Measurements from ENCODE around the gene SEMA3A. TPM values are rescaled to one million over a fixed set of nuclear protein-coding genes. Genes with fewer than 3 reads are reported as not detected.

SEMA3A gene
- total RNA-seq, 1 experiment from 2014 or later, result 32.2 TPM

DNA sequence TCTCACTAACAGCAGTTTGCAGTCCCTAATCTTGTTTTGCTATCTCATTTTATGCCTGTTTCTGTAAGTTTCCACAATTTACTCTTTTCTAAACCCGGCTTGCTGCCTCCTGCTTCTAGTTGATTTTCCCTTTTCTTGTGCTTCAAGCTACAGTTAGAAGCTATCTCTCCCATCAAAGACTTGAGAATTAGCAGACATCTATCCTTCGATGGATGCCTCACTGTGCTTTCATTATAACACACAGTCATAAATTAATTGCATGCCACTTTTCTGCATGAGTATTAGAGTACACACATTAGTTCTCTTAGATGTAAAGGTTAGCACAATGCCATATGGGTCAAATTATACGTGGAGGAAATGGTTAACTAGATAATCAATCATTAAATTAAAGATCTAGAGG, 48.7 kb downstream of the SEMA3A start (continued):
- TF ChIP-seq, protein P1, sequence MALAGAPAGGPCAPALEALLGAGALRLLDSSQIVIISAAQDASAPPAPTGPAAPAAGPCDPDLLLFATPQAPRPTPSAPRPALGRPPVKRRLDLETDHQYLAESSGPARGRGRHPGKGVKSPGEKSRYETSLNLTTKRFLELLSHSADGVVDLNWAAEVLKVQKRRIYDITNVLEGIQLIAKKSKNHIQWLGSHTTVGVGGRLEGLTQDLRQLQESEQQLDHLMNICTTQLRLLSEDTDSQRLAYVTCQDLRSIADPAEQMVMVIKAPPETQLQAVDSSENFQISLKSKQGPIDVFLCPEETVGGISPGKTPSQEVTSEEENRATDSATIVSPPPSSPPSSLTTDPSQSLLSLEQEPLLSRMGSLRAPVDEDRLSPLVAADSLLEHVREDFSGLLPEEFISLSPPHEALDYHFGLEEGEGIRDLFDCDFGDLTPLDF (CRISPR knock-in tag; IDR thresholded peaks at IDR 0.05), result no peak
- no peak for TF ChIP-seq ZNF232 (CRISPR knock-in tag; IDR thresholded peaks at IDR 0.05)

DNA sequence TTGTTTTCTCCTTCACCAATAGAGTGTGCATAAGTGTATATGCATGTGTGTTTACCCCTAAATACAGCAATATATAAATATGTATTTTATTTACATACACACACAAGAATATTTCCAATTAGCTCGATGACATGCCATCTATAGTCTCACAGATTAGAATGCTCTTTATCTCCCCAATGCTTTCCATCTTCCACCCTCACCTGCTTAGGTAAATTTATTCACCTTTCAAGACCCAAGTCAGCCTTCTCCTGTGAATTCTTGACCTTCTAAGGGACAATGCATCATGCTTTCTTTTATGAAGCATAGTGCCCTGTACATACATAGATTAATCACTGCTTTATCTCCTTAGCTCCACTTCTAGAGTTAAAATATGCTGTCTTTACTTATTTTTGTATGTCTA, 49.7 kb downstream of the SEMA3A start:
- Mint-ChIP-seq H3K27ac (peak overlapping the region; percentile 95), H3K27me3 (ENCODE audit: low read depth) (no peaks in the 10 kb centered on the region), H3K9me3 (peaks cover 4% of the 10 kb centered on the region), H3K4me3 (peak overlapping the region; percentile 48), H3K36me3 (peaks cover 7% of the 10 kb centered on the region), H3K4me1 (peaks cover 78% of the 10 kb centered on the region)
- ChIA-PET CTCF (no interaction called here), POLR2A (interaction anchor here (0.6 kb wide), 1 partner anchor 9 kb away, joined by 3 read pairs; no protein-coding TSS in a partner anchor)
- ATAC-seq (peak; percentile 68), DNase-seq (ENCODE audit: low spot score) (no peak)
- no peak for TF ChIP-seq GTF2I (CRISPR knock-in tag; conservative IDR thresholded peaks at IDR 0.05)
- TF ChIP-seq, protein P2, sequence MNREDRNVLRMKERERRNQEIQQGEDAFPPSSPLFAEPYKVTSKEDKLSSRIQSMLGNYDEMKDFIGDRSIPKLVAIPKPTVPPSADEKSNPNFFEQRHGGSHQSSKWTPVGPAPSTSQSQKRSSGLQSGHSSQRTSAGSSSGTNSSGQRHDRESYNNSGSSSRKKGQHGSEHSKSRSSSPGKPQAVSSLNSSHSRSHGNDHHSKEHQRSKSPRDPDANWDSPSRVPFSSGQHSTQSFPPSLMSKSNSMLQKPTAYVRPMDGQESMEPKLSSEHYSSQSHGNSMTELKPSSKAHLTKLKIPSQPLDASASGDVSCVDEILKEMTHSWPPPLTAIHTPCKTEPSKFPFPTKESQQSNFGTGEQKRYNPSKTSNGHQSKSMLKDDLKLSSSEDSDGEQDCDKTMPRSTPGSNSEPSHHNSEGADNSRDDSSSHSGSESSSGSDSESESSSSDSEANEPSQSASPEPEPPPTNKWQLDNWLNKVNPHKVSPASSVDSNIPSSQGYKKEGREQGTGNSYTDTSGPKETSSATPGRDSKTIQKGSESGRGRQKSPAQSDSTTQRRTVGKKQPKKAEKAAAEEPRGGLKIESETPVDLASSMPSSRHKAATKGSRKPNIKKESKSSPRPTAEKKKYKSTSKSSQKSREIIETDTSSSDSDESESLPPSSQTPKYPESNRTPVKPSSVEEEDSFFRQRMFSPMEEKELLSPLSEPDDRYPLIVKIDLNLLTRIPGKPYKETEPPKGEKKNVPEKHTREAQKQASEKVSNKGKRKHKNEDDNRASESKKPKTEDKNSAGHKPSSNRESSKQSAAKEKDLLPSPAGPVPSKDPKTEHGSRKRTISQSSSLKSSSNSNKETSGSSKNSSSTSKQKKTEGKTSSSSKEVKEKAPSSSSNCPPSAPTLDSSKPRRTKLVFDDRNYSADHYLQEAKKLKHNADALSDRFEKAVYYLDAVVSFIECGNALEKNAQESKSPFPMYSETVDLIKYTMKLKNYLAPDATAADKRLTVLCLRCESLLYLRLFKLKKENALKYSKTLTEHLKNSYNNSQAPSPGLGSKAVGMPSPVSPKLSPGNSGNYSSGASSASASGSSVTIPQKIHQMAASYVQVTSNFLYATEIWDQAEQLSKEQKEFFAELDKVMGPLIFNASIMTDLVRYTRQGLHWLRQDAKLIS (CRISPR knock-in tag; IDR thresholded peaks at IDR 0.05; ENCODE audit: borderline replicate concordance), result no peak
- TF ChIP-seq IRF2 (CRISPR knock-in tag; IDR thresholded peaks at IDR 0.05; ENCODE audit: borderline replicate concordance, low read depth), result no peak
- no peak for TF ChIP-seq MXD4 (CRISPR knock-in tag; IDR thresholded peaks at IDR 0.05; ENCODE audit: borderline replicate concordance)
- TF ChIP-seq ZNF317 (CRISPR knock-in tag; IDR thresholded peaks at IDR 0.05; ENCODE audit: borderline replicate concordance, low read depth), result no peak
- no peak for TF ChIP-seq ATF1 (CRISPR knock-in tag; IDR thresholded peaks at IDR 0.05)
- TF ChIP-seq, protein P3, sequence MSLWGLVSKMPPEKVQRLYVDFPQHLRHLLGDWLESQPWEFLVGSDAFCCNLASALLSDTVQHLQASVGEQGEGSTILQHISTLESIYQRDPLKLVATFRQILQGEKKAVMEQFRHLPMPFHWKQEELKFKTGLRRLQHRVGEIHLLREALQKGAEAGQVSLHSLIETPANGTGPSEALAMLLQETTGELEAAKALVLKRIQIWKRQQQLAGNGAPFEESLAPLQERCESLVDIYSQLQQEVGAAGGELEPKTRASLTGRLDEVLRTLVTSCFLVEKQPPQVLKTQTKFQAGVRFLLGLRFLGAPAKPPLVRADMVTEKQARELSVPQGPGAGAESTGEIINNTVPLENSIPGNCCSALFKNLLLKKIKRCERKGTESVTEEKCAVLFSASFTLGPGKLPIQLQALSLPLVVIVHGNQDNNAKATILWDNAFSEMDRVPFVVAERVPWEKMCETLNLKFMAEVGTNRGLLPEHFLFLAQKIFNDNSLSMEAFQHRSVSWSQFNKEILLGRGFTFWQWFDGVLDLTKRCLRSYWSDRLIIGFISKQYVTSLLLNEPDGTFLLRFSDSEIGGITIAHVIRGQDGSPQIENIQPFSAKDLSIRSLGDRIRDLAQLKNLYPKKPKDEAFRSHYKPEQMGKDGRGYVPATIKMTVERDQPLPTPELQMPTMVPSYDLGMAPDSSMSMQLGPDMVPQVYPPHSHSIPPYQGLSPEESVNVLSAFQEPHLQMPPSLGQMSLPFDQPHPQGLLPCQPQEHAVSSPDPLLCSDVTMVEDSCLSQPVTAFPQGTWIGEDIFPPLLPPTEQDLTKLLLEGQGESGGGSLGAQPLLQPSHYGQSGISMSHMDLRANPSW (CRISPR knock-in tag; conservative IDR thresholded peaks at IDR 0.05; ENCODE audit: low read depth), result no peak
- TF ChIP-seq OVOL2 (CRISPR knock-in tag; IDR thresholded peaks at IDR 0.05; ENCODE audit: borderline replicate concordance), result no peak
- TF ChIP-seq, protein P4, sequence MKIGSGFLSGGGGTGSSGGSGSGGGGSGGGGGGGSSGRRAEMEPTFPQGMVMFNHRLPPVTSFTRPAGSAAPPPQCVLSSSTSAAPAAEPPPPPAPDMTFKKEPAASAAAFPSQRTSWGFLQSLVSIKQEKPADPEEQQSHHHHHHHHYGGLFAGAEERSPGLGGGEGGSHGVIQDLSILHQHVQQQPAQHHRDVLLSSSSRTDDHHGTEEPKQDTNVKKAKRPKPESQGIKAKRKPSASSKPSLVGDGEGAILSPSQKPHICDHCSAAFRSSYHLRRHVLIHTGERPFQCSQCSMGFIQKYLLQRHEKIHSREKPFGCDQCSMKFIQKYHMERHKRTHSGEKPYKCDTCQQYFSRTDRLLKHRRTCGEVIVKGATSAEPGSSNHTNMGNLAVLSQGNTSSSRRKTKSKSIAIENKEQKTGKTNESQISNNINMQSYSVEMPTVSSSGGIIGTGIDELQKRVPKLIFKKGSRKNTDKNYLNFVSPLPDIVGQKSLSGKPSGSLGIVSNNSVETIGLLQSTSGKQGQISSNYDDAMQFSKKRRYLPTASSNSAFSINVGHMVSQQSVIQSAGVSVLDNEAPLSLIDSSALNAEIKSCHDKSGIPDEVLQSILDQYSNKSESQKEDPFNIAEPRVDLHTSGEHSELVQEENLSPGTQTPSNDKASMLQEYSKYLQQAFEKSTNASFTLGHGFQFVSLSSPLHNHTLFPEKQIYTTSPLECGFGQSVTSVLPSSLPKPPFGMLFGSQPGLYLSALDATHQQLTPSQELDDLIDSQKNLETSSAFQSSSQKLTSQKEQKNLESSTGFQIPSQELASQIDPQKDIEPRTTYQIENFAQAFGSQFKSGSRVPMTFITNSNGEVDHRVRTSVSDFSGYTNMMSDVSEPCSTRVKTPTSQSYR (CRISPR knock-in tag; IDR thresholded peaks at IDR 0.05), result no peak
- TF ChIP-seq, protein P5, sequence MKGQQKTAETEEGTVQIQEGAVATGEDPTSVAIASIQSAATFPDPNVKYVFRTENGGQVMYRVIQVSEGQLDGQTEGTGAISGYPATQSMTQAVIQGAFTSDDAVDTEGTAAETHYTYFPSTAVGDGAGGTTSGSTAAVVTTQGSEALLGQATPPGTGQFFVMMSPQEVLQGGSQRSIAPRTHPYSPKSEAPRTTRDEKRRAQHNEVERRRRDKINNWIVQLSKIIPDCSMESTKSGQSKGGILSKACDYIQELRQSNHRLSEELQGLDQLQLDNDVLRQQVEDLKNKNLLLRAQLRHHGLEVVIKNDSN (CRISPR knock-in tag; IDR thresholded peaks at IDR 0.05), result no peak
- TF ChIP-seq TCF7 (CRISPR knock-in tag; IDR thresholded peaks at IDR 0.05; ENCODE audit: low read depth), result no peak
- no peak for TF ChIP-seq NR2C2 (CRISPR knock-in tag; IDR thresholded peaks at IDR 0.05)
- TF ChIP-seq HMGA2 (CRISPR knock-in tag; IDR thresholded peaks at IDR 0.05), result no peak
- TF ChIP-seq TEAD4 (CRISPR knock-in tag; IDR thresholded peaks at IDR 0.05), result no peak
- TF ChIP-seq, protein P6, sequence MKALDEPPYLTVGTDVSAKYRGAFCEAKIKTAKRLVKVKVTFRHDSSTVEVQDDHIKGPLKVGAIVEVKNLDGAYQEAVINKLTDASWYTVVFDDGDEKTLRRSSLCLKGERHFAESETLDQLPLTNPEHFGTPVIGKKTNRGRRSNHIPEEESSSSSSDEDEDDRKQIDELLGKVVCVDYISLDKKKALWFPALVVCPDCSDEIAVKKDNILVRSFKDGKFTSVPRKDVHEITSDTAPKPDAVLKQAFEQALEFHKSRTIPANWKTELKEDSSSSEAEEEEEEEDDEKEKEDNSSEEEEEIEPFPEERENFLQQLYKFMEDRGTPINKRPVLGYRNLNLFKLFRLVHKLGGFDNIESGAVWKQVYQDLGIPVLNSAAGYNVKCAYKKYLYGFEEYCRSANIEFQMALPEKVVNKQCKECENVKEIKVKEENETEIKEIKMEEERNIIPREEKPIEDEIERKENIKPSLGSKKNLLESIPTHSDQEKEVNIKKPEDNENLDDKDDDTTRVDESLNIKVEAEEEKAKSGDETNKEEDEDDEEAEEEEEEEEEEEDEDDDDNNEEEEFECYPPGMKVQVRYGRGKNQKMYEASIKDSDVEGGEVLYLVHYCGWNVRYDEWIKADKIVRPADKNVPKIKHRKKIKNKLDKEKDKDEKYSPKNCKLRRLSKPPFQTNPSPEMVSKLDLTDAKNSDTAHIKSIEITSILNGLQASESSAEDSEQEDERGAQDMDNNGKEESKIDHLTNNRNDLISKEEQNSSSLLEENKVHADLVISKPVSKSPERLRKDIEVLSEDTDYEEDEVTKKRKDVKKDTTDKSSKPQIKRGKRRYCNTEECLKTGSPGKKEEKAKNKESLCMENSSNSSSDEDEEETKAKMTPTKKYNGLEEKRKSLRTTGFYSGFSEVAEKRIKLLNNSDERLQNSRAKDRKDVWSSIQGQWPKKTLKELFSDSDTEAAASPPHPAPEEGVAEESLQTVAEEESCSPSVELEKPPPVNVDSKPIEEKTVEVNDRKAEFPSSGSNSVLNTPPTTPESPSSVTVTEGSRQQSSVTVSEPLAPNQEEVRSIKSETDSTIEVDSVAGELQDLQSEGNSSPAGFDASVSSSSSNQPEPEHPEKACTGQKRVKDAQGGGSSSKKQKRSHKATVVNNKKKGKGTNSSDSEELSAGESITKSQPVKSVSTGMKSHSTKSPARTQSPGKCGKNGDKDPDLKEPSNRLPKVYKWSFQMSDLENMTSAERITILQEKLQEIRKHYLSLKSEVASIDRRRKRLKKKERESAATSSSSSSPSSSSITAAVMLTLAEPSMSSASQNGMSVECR (CRISPR knock-in tag; IDR thresholded peaks at IDR 0.05; ENCODE audit: borderline replicate concordance), result no peak
- no peak for TF ChIP-seq EMX1 (CRISPR knock-in tag; IDR thresholded peaks at IDR 0.05)
- no peak for TF ChIP-seq NFE2L1 (CRISPR knock-in tag; IDR thresholded peaks at IDR 0.05)
